ENCODE data around the gene WTAP. TPM values are rescaled to one million over a fixed set of nuclear protein-coding genes. Genes with fewer than 3 reads are reported as not detected.
A peak's percentile ranks its signal among the peaks of the same experiment; 100 is the strongest.

The WTAP gene
- total and polyA plus RNA-seq, 4 donors, result 21.0 to 43.8 (median 36.5) TPM

Small RNAs within 50 kb of the gene (small RNA-seq; reads per million reads assigned to genes)
- gene RNU4ATAC18P (not detected), gene SNORA20 (51.3 reads per million, percentile 97 among the genes with 10 or more reads in this experiment), gene SNORA29 (not detected)

Other genes with a start within 250 kb of the WTAP start
- gene SOD2, start 34.3 kb upstream of the WTAP start, total RNA-seq, result 100 to 1,000 TPM; 292 to 952 TPM
- 100 to 1,000 TPM; 143 to 722 TPM for gene SOD2, start 34.3 kb upstream of the WTAP start, polyA plus RNA-seq
- gene ACAT2, start 34.5 kb downstream of the WTAP start, total RNA-seq, result 10 to 100 TPM; 89.9 to 98.4 TPM
- 100 to 1,000 TPM in 1 of 2 donors, 10 to 100 TPM in 1; 68.2 to 116 TPM for gene ACAT2, start 34.5 kb downstream of the WTAP start, polyA plus RNA-seq
- 100 to 1,000 TPM; 124 to 155 TPM for gene TCP1, start 62.1 kb downstream of the WTAP start, total RNA-seq
- 10 to 100 TPM; 59.5 to 64.1 TPM for gene TCP1, start 62.1 kb downstream of the WTAP start, polyA plus RNA-seq
- 10 to 100 TPM; 32.5 to 47.9 TPM for gene MRPL18, start 63.0 kb downstream of the WTAP start, total RNA-seq
- 10 to 100 TPM; 36.0 to 61.9 TPM for gene MRPL18, start 63.0 kb downstream of the WTAP start, polyA plus RNA-seq
- gene PNLDC1, start 72.8 kb downstream of the WTAP start, total RNA-seq, result under 1 TPM in 1 of 2 donors, not detected in 1; 0.08 TPM
- 1 to 10 TPM in 1 of 2 donors, under 1 TPM in 1; 0.58 to 3.1 TPM for gene PNLDC1, start 72.8 kb downstream of the WTAP start, polyA plus RNA-seq
- under 1 TPM in 1 of 2 donors, not detected in 1; under 0.01 TPM for gene MAS1, start 163.5 kb downstream of the WTAP start, total RNA-seq
- not detected for gene MAS1, start 163.5 kb downstream of the WTAP start, polyA plus RNA-seq
- gene IGF2R, start 241.6 kb downstream of the WTAP start, total RNA-seq, result 10 to 100 TPM; 67.3 to 84.9 TPM
- gene IGF2R, start 241.6 kb downstream of the WTAP start, polyA plus RNA-seq, result 10 to 100 TPM; 16.6 to 24.1 TPM

Data from liver (tissue), 5 donors.